ENCODE results near the gene ZC3H4. TPM values are rescaled to one million over a fixed set of nuclear protein-coding genes. Genes with fewer than 3 reads are reported as not detected.

The ZC3H4 gene
- total RNA-seq, 1 donor from 2014 or later = 43.5 TPM

DNA sequence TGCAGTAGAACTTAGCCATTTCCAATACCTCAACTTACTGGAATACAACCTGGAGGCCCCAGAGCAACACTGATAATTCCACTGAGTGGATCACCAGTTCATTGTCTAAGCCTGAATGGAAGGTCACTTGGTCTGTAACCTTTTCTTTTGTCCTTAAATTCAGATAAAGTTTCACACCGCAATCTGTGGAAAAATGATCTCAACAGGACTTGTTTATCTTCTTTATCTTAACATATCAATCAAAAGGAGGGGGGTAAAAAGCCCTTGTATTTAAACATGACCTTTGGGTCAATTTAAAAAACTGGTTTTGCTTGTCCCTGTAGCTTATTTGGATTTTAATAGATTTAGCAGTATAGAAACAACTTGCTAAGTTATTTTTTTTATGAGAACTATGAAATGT, 38.6 kb upstream of the ZC3H4 start:
- H3K4me1 Mint-ChIP-seq (ENCODE audit: low read depth) = peaks cover 14% of the 10 kb centered on the region
- H3K27ac Mint-ChIP-seq (ENCODE audit: unreplicated experiment) = no peak overlapping the region
- H3K4me3 Mint-ChIP-seq (ENCODE audit: unreplicated experiment) = no peak overlapping the region
- peaks cover 31% of the 10 kb centered on the region for H3K36me3 Mint-ChIP-seq (ENCODE audit: low read depth)
- DNase-seq (ENCODE audit: low spot score) = no peak
- no peak for TF ChIP-seq CTCF (IDR thresholded peaks at IDR 0.05)
- no peaks in the 10 kb centered on the region for H3K27me3 Mint-ChIP-seq (ENCODE audit: low read depth)
- H3K9me3 Mint-ChIP-seq (ENCODE audit: low read depth) = no peaks in the 10 kb centered on the region

DNA sequence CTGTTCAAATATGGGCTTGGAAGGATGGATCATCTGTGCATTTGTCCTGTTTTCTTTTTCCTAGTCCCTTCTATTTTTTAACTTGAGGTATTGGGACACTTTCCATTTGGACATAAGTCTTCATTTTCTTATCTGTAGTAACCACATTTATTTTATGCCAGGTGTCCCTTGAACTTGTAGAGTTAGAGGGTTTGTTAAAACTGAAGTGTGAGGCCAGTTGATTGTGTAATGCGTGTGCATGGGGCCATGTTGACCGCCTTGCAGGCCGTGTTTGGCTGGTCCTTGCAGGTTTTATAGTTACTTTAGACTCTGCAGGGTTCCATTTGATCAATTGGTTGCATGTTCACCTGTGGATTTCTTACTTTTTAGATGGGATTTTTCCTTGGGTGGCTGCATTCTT, 38.1 kb upstream of the ZC3H4 start:
- DNase-seq (ENCODE audit: low spot score) = no peak
- Mint-ChIP-seq H3K36me3 (ENCODE audit: low read depth) (peaks cover 30% of the 10 kb centered on the region), H3K27ac (ENCODE audit: unreplicated experiment) (no peak overlapping the region), H3K4me1 (ENCODE audit: low read depth) (peaks cover 8% of the 10 kb centered on the region), H3K27me3 (ENCODE audit: low read depth) (no peaks in the 10 kb centered on the region), H3K9me3 (ENCODE audit: low read depth) (no peaks in the 10 kb centered on the region), H3K4me3 (ENCODE audit: unreplicated experiment) (no peak overlapping the region)
- TF ChIP-seq CTCF (IDR thresholded peaks at IDR 0.05) = no peak

DNA sequence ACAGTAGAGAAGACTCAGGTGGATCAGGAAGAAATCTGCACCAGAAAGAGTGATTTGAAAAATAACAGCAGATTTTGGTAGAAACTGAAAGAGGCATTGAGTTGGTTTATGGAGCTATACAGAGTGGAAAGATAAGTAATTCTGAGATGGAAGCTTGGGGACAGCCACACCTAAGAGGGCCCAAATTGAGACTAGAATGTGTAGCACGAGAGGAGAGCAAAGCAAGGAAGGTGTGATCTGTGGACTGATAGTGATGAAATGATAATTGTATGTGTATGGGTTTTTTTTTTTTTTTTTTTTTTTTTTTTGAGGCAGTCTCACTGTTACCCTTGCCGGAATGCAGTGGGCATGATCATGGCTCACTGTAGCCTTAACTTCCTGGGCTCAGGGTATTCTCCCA, 33.3 kb upstream of the ZC3H4 start:
- no peaks in the 10 kb centered on the region for H3K9me3 Mint-ChIP-seq (ENCODE audit: low read depth)
- peaks cover 18% of the 10 kb centered on the region for H3K4me1 Mint-ChIP-seq (ENCODE audit: low read depth)
- H3K36me3 Mint-ChIP-seq (ENCODE audit: low read depth) = peaks cover 26% of the 10 kb centered on the region
- DNase-seq (ENCODE audit: low spot score) = no peak
- no peak overlapping the region for H3K4me3 Mint-ChIP-seq (ENCODE audit: unreplicated experiment)
- no peak overlapping the region for H3K27ac Mint-ChIP-seq (ENCODE audit: unreplicated experiment)
- no peak for TF ChIP-seq CTCF (IDR thresholded peaks at IDR 0.05)
- H3K27me3 Mint-ChIP-seq (ENCODE audit: low read depth) = no peaks in the 10 kb centered on the region

DNA sequence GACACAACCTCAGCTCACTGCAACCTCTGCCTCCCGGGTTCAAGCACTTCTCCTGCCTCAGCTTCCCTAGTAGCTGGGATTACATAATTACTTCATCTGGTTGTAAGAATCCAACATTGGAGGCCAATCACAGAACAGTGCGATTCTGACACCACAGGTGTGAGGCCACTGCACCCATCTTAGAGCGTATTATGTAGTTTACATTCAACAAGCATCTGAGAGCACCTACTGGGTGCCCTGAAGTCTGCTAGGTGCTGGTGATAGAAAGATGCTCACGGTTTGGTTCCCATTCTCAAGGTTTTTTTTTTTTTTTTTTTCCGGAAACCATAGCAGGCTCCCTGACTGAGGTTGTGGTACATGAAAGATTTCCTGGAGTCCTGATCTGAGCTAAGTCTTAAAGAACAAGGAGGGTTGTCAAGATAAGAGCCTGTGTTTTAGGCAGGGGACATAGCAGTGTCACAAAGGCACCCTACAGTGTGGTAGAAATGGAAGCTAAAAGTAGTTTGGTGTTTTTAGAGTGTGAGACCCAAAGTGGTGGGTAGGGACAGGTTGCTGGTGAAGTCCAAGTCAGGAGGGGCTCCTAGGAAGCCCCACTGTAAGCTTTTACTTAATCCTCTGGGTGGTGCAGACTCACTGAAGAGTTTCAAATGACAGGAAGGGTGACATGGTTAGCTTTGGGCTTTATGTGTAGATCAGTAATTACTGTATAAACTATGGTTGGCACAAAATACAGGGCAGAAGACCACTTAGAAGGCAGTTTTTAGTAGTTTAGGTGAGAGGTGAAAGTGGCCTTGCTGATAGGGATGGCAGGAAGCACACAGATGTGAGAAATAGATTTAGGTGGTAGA, 32.3 kb upstream of the ZC3H4 start:
- Mint-ChIP-seq H3K9me3 (ENCODE audit: low read depth) (no peaks in the 10 kb centered on the region), H3K27me3 (ENCODE audit: low read depth) (no peaks in the 10 kb centered on the region), H3K4me3 (ENCODE audit: unreplicated experiment) (no peak overlapping the region), H3K27ac (ENCODE audit: unreplicated experiment) (no peak overlapping the region), H3K4me1 (ENCODE audit: low read depth) (peaks cover 24% of the 10 kb centered on the region), H3K36me3 (ENCODE audit: low read depth) (peaks cover 21% of the 10 kb centered on the region)
- DNase-seq (ENCODE audit: low spot score) = no peak
- no peak for TF ChIP-seq CTCF (IDR thresholded peaks at IDR 0.05)

DNA sequence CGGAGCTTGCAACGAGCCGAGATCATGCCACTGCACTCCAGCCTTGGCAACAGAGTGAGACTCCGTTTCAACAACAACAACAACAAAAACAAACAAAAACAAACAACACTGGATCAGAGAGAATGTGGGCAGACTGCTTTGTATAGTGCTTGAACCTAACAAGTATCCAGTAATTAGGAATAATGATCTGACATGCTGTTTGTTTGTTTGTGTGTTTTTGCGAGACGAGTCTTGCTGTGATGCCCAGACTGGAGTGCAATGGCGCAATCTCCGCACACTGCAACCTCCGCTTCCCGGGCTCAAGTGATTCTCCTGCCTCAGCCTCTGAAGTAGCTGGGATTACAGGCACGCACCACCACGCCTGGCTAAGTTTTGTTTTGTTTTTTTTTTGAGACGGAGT, 31.1 kb upstream of the ZC3H4 start:
- H3K36me3 Mint-ChIP-seq (ENCODE audit: low read depth) = peaks cover 15% of the 10 kb centered on the region

More for the DNA sequence above, 31.1 kb upstream of the ZC3H4 start:
- Mint-ChIP-seq H3K9me3 (ENCODE audit: low read depth) (no peaks in the 10 kb centered on the region), H3K4me3 (ENCODE audit: unreplicated experiment) (no peak overlapping the region), H3K27me3 (ENCODE audit: low read depth) (no peaks in the 10 kb centered on the region), H3K4me1 (ENCODE audit: low read depth) (peaks cover 24% of the 10 kb centered on the region), H3K27ac (ENCODE audit: unreplicated experiment) (no peak overlapping the region)
- DNase-seq (ENCODE audit: low spot score) = no peak
- no peak for TF ChIP-seq CTCF (IDR thresholded peaks at IDR 0.05)

Data from chondrocyte (in vitro differentiated cells).